ENCODE measurements around the gene P2RY6.

- TF ChIP-seq CTCF (IDR thresholded peaks at IDR 0.05) (no peak), POLR2A (IDR thresholded peaks at IDR 0.05) (no peak)
These were observed 38.7 kb downstream of the P2RY6 start for GRCh38 chr11:73310661-73311393.

Data from stomach (tissue), 4 donors.